Keratinocyte (primary cell): Measurements from ENCODE around the gene CDKL5.

ENCODE experiments used
- EZH2 ChIP-seq: IDR thresholded peaks from one replicate; pipeline ENCODE4 v1.6.1; 2012; ENCODE audit warnings: inconsistent platforms, mild to moderate bottlenecking, low read length, moderate library complexity
- TF ChIP-seq, protein P1 (sequence below), 3 experiments: IDR thresholded peaks in 1 of 3; conservative IDR thresholded peaks in 1 of 3; optimal IDR thresholded peaks in 1 of 3; 2 replicates in 2 of 3; 3 replicates in 1 of 3; pipeline versions ENCODE3 to v1.5.1; 2011; ENCODE audit warnings: low read length in 3 of 3, mild to moderate bottlenecking in 3 of 3, moderate library complexity in 2 of 3, control low read depth in 1 of 3, inconsistent platforms in 1 of 3; ENCODE audit not compliant: insufficient read depth in 2 of 3; ENCODE audit errors: extremely low read depth in 1 of 3

DNA sequence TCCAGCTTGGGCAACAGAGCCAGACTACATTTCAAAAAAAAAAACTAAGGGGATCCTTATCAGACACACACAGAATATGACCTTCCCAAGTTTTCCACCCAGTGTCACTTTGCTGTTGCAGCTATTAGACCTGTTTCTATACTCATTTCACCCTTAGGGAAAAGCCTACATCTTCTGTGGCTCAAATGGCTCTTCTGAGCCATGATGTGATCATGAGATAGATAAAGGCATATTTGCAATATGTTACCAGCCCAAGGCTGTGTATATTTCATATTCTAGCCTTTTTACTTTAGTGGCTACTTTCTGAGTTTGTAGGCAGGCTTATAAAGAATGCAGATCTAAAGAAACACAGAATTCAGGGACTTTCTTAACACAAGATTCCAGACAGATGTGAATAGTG lies 227.2 kb downstream of the CDKL5 start:
- TF ChIP-seq, protein P1, sequence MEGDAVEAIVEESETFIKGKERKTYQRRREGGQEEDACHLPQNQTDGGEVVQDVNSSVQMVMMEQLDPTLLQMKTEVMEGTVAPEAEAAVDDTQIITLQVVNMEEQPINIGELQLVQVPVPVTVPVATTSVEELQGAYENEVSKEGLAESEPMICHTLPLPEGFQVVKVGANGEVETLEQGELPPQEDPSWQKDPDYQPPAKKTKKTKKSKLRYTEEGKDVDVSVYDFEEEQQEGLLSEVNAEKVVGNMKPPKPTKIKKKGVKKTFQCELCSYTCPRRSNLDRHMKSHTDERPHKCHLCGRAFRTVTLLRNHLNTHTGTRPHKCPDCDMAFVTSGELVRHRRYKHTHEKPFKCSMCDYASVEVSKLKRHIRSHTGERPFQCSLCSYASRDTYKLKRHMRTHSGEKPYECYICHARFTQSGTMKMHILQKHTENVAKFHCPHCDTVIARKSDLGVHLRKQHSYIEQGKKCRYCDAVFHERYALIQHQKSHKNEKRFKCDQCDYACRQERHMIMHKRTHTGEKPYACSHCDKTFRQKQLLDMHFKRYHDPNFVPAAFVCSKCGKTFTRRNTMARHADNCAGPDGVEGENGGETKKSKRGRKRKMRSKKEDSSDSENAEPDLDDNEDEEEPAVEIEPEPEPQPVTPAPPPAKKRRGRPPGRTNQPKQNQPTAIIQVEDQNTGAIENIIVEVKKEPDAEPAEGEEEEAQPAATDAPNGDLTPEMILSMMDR (optimal IDR thresholded peaks at IDR 0.05 in 1 of 3, IDR thresholded peaks at IDR 0.05 in 1 of 3, conservative IDR thresholded peaks at IDR 0.05 in 1 of 3; ENCODE audit: extremely low read depth in 1 of 3, insufficient read depth in 2 of 3, low read length in 3 of 3) = no peak
- no peak for TF ChIP-seq EZH2
